HG02571 (cell line): ENCODE measurements around the gene ERGIC3.

Experiments
- ATAC-seq: cut with Tn5 transposase; IDR thresholded peaks from one replicate; pipeline ENCODE4 v1.9.1; 2021; ENCODE audit warnings: mild to moderate bottlenecking, moderate library complexity; ENCODE audit not compliant: unreplicated experiment

ERGIC3 gene

DNA sequence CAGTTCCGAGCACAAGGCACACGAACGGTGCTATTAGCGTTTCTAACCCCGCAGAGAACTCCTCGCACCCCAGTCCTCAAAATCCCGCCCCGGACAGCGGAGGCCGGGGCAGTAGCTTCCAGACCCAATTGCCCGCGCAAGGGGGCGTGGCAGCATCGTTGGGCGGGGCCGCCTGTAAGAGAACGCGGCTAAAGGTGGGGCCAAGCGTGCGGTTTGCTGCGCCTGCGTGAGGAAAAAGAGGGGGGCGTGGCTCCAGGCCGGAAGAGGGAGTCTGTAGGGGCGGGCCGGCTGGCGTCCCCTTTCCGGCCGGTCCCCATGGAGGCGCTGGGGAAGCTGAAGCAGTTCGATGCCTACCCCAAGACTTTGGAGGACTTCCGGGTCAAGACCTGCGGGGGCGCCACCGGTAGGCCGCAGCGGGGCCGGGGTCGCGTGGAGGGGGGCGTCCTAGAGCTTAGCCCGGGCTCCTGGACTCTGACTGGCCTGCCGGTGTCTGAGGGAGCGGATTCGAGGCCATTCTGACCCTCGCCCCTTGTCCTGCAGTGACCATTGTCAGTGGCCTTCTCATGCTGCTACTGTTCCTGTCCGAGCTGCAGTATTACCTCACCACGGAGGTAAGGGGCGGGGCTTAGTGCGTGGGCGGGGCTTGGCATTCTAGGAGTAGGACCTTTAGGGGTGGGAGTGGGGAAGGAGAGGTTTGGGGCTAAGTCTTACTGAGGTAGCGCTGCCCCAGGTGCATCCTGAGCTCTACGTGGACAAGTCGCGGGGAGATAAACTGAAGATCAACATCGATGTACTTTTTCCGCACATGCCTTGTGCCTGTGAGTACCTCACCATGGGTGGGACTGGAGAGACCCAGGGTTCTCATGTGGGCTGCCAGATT, at the start of gene ERGIC3:
TSS of gene ERGIC3 (plus strand) at position 296 of the 880 bp plus-strand sequence. CDS start at position 316, 20 bp downstream.
- ATAC-seq = peak; percentile 82

- no peak for ATAC-seq
Observed at GRCh38 chr20:35492352-35492751, 49.5 kb upstream of the ERGIC3 start.

- ATAC-seq = no peak
Observed at GRCh38 chr20:35496481-35496880, 45.4 kb upstream of the ERGIC3 start.

DNA sequence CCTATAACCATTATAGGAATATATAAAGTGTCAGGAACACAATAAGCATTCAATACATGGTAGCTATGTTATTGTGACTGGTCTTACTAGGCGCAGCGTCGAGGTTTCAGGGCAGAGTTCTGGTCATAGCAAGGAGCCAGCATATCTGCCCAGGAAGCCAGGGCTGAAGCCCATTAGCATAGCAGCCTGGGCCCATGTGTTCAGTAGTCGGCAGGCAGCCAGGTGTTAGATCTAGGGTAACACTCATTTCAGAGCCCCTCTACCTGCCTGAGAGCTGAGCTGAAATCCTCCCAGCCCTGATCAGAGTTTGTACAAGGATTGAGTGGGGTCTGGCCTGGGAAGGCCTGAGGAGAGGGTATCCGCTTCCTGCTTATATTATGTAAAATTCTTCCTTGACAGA, 44.6 kb upstream of the ERGIC3 start:
- ATAC-seq = no peak

DNA sequence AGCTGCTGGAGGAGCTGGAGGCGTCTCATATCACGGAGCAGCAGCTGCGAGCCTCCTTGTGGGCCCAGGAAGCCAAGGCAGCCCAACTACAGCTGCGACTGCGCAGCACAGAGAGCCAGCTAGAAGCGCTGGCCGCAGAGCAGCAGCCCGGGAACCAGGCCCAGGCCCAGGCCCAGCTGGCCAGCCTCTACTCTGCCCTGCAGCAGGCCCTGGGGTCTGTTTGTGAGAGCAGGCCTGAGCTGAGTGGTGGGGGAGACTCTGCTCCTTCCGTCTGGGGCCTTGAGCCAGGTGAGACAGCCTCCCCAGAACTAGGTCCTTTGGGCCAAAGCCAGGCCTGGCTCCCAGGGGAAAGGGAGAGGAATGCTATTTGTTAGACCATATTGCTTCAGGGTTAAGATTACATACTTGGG, 44.1 kb upstream of the ERGIC3 start:
- ATAC-seq = no peak

- no peak for ATAC-seq
Observed at GRCh38 chr20:35499271-35499670, 42.6 kb upstream of the ERGIC3 start.

GRCh38 chr20:35502352-35502751, 39.5 kb upstream of the ERGIC3 start:
- no peak for ATAC-seq

DNA sequence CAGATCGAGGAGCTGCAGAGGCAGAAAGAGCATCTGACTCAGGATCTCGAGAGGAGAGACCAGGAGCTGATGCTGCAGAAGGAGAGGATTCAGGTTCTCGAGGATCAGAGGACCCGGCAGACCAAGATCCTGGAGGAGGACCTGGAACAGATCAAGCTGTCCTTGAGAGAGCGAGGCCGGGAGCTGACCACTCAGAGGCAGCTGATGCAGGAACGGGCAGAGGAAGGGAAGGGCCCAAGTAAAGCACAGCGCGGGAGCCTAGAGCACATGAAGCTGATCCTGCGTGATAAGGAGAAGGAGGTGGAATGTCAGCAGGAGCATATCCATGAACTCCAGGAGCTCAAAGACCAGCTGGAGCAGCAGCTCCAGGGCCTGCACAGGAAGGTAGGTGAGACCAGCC, 38.6 kb upstream of the ERGIC3 start:
- ATAC-seq = no peak

- ATAC-seq = no peak
Observed at GRCh38 chr20:35503841-35504561, 37.9 kb upstream of the ERGIC3 start.

GRCh38 chr20:35504751-35505150, 37.1 kb upstream of the ERGIC3 start:
- ATAC-seq = no peak

DNA sequence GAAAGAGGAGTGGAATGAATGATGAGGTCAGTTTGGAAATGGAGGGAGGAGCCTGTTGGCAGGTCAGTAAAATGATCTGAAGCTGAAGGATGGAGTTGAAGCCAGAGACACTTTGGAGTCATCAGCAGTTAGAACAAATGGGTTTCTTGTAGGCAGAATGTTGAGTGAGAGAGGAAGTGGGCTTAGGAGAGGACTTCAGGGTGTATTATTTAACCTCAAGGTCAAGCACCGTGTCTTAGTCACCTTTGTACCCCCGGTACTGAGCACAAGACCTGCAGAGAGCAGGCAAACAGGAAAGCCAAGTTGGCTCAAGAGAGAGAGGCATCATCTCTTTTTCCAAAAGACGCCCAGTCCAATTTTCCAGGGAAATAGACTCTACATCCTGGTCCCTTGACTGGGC, 35.7 kb upstream of the ERGIC3 start:
- no peak for ATAC-seq

DNA sequence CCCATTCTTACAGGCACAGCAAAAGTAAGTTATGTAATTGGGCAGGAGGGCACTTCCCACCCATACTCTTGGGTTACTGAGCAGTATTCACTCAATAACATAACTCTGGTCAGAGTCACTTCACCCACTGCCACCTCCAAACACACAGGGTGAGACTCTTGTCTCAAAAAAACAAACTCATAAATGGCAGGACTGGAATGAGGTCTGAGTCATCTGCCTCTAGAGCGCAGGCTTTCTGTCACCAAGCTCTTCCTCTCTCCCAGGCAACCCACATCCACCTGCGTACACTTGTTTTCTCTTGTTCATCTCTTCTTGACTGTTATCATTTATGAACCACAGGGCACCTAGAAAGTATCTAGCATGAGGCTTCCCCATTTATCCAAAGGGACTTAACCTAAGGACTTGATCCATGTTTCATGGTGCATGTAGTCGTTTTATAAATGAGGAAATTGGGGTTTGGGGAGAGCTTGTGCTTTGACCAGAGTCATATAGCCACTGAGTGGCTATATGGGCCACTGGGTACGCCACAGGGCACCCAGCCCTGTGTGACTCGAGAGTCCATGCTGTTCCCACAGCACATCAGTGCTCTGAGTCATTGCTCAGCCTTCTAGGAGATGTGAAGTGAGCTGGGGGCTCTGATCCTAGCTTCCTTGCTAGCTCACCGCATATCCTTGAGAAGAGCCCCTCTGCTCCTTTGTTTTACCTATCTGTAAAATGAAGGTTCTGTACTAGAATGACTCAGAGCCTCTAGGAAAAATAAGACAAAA, 34.8 kb upstream of the ERGIC3 start:
- ATAC-seq = no peak

- ATAC-seq = no peak
Observed at GRCh38 chr20:35508493-35509218, 33.2 kb upstream of the ERGIC3 start.

- ATAC-seq = no peak
Observed at GRCh38 chr20:35510951-35511735, 30.7 kb upstream of the ERGIC3 start.

DNA sequence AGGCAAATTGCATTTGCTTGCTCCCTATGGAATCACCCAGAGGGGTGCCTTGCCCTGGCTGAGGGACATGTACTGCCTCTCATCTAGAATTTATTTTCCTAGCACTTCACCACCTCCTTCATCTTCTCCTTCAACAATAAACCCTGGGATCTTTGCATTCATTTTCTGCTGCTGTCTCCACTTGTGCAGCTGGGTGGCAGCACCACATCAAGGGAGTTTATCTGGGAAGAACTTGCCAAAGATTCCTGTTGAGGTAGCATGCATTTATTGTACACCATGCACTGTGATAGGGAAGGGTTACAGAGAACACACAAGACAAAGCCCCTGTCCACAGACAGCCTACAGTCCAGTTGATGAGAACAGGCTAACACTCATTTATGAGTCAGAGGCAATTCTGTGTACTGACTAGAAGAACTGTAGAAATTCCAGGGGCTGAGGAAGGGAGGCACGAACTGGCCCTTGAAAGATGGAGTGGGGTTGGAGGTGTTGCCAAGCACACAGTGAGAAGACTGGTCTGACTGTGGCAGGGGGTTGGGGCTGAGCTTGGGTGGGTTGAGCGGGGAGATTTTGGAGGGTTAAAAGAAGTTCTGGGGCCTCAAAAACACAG, 30.0 kb upstream of the ERGIC3 start:
- ATAC-seq = no peak

GRCh38 chr20:35514371-35514932, 27.4 kb upstream of the ERGIC3 start:
- ATAC-seq = no peak

DNA sequence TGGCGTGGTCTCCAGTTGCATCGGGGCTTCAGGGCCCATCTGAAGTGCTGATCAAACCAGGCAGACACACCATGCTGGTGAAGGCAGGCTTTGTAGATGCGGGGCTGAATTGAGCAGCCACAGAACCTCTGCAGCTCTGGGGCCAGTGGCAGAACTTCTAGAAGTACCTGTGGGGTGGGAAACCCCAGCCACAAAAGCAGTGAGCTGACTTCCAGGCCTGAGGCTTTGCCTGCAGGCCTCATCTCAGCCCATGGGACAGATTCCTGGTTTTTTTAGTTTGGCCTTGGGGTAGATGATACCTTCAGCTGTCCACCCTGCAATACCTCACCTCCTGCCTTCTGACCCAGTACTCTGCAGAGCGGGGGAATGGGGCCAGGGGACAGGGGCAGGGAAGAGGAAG, 26.5 kb upstream of the ERGIC3 start:
- ATAC-seq = no peak

GRCh38 chr20:35515949-35516645, 25.8 kb upstream of the ERGIC3 start:
- ATAC-seq = no peak

DNA sequence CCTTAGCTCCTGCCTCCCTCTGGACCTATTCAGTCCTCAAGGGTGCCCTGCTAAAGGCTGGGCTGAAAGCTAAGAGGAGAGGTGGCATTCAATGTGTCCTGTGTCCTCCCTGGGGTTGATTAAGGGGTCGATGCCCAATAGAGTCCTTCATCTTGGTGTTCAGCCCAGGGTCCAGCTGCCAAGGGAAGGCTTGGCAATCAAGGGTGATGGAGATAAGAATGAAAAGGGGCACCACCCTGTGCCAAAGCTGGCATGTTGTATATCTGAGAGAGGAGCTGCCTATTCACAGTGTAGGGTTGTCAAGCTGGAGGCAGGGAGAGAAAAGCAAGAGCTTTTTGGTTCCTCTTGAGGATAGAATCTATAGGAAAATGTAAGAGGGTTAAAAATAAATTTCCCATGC, 24.8 kb upstream of the ERGIC3 start:
- no peak for ATAC-seq
